ENCODE data around the gene PEDS1. TPM values are rescaled to one million over a fixed set of nuclear protein-coding genes. Genes with fewer than 3 reads are reported as not detected.

The PEDS1 gene
- total and polyA plus RNA-seq, 10 of the 15 experiments (the other 5 are each of a cell fraction or from before 2014, with no cell fraction given), result 1.7 to 25.6 (median 16.8) TPM

DNA sequence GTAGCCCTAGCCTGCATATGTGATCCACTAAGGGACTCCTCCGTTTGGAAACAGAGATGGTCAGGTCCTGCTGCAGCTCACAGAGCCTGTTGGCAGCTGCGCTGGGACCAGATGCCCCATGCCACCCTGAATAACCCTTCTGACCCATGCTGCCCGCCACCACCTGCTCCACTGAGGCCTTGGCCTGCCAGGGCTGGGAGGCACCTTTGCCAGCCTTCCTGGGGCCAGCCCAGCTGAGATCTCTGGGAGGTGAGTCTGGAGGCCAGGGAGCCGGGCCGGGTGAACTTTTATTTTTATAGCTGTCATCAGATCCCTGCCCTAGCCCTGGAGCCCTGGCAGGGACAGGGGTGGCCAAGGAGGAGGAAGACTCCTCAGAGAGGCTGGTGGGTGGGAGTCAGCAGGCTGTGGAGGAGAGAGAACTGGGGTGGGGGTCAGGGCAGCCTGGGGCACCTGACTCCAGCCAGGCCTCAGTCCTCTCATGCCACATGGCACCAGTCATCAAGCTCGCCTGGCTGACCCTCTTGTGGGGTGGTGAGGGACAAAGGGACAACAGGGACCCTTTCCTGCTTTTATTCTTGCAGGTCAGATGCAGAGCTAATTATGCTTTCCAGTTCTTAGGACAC, 47.1 kb upstream of the PEDS1 start:
- ChIA-PET SMC1A (ENCODE audit: uncharacterized antibody, unreplicated experiment) (interaction anchor here (1.1 kb wide), 1 partner anchor 262 kb away, joined by 4 read pairs; no protein-coding TSS in a partner anchor), RAD21 (ENCODE audit: unreplicated experiment) (no interaction called here), CTCF (interaction anchor here (1.3 kb wide), 1 partner anchor 9 kb away, joined by 4 read pairs; no protein-coding TSS in a partner anchor), POLR2A (interaction anchor here (1.3 kb wide), 1 partner anchor 43 kb away, joined by 3 read pairs; no protein-coding TSS in a partner anchor)
- H2AFZ ChIP-seq (ENCODE audit: control insufficient read depth, low read depth, low read length), result no peak overlapping the region
- in situ Hi-C loops (cut with MboI), result no loop called here
- TF ChIP-seq CEBPB (IDR thresholded peaks at IDR 0.05; ENCODE audit: borderline replicate concordance in 1 of 2, low read depth in 2 of 2, low read length in 2 of 2) (no peak), RB1 (IDR thresholded peaks at IDR 0.05; ENCODE audit: borderline replicate concordance) (no peak), NFIC (IDR thresholded peaks at IDR 0.05; ENCODE audit: low read depth, low read length) (no peak), POLR2A (IDR thresholded peaks at IDR 0.05; ENCODE audit: low read depth, low read length) (no peak), TCF12 (IDR thresholded peaks at IDR 0.05; ENCODE audit: low read depth, low read length) (no peak), MTA2 (IDR thresholded peaks at IDR 0.05; ENCODE audit: low read depth) (no peak), ZNF24 (IDR thresholded peaks at IDR 0.05) (no peak), ZNF274 (IDR thresholded peaks at IDR 0.05; ENCODE audit: insufficient read depth, insufficient read length) (no peak), MYC (IDR thresholded peaks at IDR 0.05; ENCODE audit: insufficient read depth, insufficient read length, insufficient replicate concordance, low read length, severe bottlenecking) (no peak), HDAC2 (IDR thresholded peaks at IDR 0.05) (no peak), PML (IDR thresholded peaks at IDR 0.05; ENCODE audit: low read length) (no peak)
- TF ChIP-seq, protein P1, sequence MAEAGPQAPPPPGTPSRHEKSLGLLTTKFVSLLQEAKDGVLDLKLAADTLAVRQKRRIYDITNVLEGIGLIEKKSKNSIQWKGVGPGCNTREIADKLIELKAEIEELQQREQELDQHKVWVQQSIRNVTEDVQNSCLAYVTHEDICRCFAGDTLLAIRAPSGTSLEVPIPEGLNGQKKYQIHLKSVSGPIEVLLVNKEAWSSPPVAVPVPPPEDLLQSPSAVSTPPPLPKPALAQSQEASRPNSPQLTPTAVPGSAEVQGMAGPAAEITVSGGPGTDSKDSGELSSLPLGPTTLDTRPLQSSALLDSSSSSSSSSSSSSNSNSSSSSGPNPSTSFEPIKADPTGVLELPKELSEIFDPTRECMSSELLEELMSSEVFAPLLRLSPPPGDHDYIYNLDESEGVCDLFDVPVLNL (IDR thresholded peaks at IDR 0.05; ENCODE audit: low read depth, low read length), result no peak
- TF ChIP-seq, protein P2, sequence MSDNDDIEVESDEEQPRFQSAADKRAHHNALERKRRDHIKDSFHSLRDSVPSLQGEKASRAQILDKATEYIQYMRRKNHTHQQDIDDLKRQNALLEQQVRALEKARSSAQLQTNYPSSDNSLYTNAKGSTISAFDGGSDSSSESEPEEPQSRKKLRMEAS (IDR thresholded peaks at IDR 0.05; ENCODE audit: low read depth, low read length), result no peak
- no peaks in the 10 kb centered on the region for H3K4me1 ChIP-seq (ENCODE audit: control insufficient read depth, insufficient read depth, low read length)
- no peaks in the 10 kb centered on the region for H4K20me1 ChIP-seq (ENCODE audit: control insufficient read depth, insufficient read depth)
- BruUV-seq (replicated peaks), result no TSS peak
- DNase-seq (ENCODE audit: low read depth, low spot score) (no peak), ATAC-seq (no peak), FAIRE-seq (no peak)
- no peaks in the 10 kb centered on the region for H3K36me3 ChIP-seq (ENCODE audit: control insufficient read depth in 2 of 2, insufficient read depth in 2 of 2, low read length in 1 of 2)
- intact Hi-C loops (cut with micrococcal nuclease; ENCODE audit: unreplicated experiment), result no loop called here
- H3K27ac ChIP-seq (ENCODE audit: control insufficient read depth, insufficient read depth), result no peak overlapping the region
- H3K9me3 ChIP-seq (replicated peaks; ENCODE audit: control insufficient read depth, insufficient read depth, low read length), result no peaks in the 10 kb centered on the region; the same call in 2 of the 3 replicates
- no peak overlapping the region for H3K9ac ChIP-seq (ENCODE audit: control insufficient read depth, insufficient read depth, low read length)
- no peaks in the 10 kb centered on the region for H3K79me2 ChIP-seq (ENCODE audit: control insufficient read depth, insufficient read depth, low read length)
- no peak overlapping the region for H3K4me3 ChIP-seq
- H3K27me3 ChIP-seq (replicated peaks in 1 of 2; ENCODE audit: control insufficient read depth in 2 of 2, insufficient read depth in 2 of 2, low read length in 1 of 2), result no peaks in the 10 kb centered on the region
- H3K4me2 ChIP-seq (ENCODE audit: control insufficient read depth, insufficient read depth), result no peak overlapping the region
- WGBS (ENCODE audit: insufficient coverage, insufficient replicate concordance, low lambda C conversion rate, missing lambda C conversion rate), result 28% methylated on average over 6 of the region's 6 CpGs

Data from GM12878 (cell line).